Measurements from ENCODE around the gene MPI.

The MPI gene

GRCh38 chr15:74847432-74847831 is 42.4 kb upstream of the MPI start:
- Histone ChIP-seq H3K4me3 (ENCODE audit: low read depth in 1 of 2, low read length in 2 of 2) (no peak overlapping the region), H3K27me3 (ENCODE audit: control insufficient read depth in 1 of 2, insufficient read depth in 2 of 2, low read length in 2 of 2) (no peaks in the 10 kb centered on the region), H3K36me3 (ENCODE audit: insufficient read depth, low read length) (peaks cover 71% of the 10 kb centered on the region), H3K4me1 (ENCODE audit: insufficient read depth, low read length) (peaks cover 15% of the 10 kb centered on the region), H3K27ac (ENCODE audit: low read depth, low read length) (no peak overlapping the region), H3K9ac (ENCODE audit: low read length) (no peak overlapping the region), H3K9me3 (ENCODE audit: low read length) (no peaks in the 10 kb centered on the region)

- H3K36me3 ChIP-seq (ENCODE audit: insufficient read depth, low read length): peaks cover 77% of the 10 kb centered on the region
- H3K4me3 ChIP-seq (ENCODE audit: low read depth in 1 of 2, low read length in 2 of 2): no peak overlapping the region
- H3K9ac ChIP-seq (ENCODE audit: low read length): no peak overlapping the region
- H3K27me3 ChIP-seq (ENCODE audit: control insufficient read depth in 1 of 2, insufficient read depth in 2 of 2, low read length in 2 of 2): no peaks in the 10 kb centered on the region
- no peak overlapping the region for H3K27ac ChIP-seq (ENCODE audit: low read depth, low read length)
- no peaks in the 10 kb centered on the region for H3K9me3 ChIP-seq (ENCODE audit: low read length)
- H3K4me1 ChIP-seq (ENCODE audit: insufficient read depth, low read length): no peaks in the 10 kb centered on the region
These were observed 39.4 kb upstream of the MPI start for GRCh38 chr15:74850393-74850792.

GRCh38 chr15:74851960-74852359 is 37.9 kb upstream of the MPI start:
- no peak overlapping the region for H3K27ac ChIP-seq (ENCODE audit: low read depth, low read length)
- H3K9me3 ChIP-seq (ENCODE audit: low read length): no peaks in the 10 kb centered on the region
- H3K4me3 ChIP-seq (ENCODE audit: low read depth in 1 of 2, low read length in 2 of 2): no peak overlapping the region
- peaks cover 69% of the 10 kb centered on the region for H3K36me3 ChIP-seq (ENCODE audit: insufficient read depth, low read length)
- peaks cover 3% of the 10 kb centered on the region for H3K4me1 ChIP-seq (ENCODE audit: insufficient read depth, low read length)
- H3K27me3 ChIP-seq (ENCODE audit: control insufficient read depth in 1 of 2, insufficient read depth in 2 of 2, low read length in 2 of 2): no peaks in the 10 kb centered on the region
- no peak overlapping the region for H3K9ac ChIP-seq (ENCODE audit: low read length)

- Histone ChIP-seq H3K36me3 (ENCODE audit: insufficient read depth, low read length) (peaks cover 48% of the 10 kb centered on the region), H3K27ac (ENCODE audit: low read depth, low read length) (no peak overlapping the region), H3K9ac (ENCODE audit: low read length) (no peak overlapping the region), H3K4me3 (ENCODE audit: low read depth in 1 of 2, low read length in 2 of 2) (no peak overlapping the region), H3K4me1 (ENCODE audit: insufficient read depth, low read length) (peaks cover 16% of the 10 kb centered on the region), H3K27me3 (ENCODE audit: control insufficient read depth in 1 of 2, insufficient read depth in 2 of 2, low read length in 2 of 2) (no peaks in the 10 kb centered on the region), H3K9me3 (ENCODE audit: low read length) (no peaks in the 10 kb centered on the region)
These were observed 35.3 kb upstream of the MPI start for GRCh38 chr15:74854453-74855022.

GRCh38 chr15:74855857-74856256 is 34.0 kb upstream of the MPI start:
- Histone ChIP-seq H3K27ac (ENCODE audit: low read depth, low read length) (no peak overlapping the region), H3K36me3 (ENCODE audit: insufficient read depth, low read length) (peaks cover 35% of the 10 kb centered on the region), H3K9ac (ENCODE audit: low read length) (no peak overlapping the region), H3K27me3 (ENCODE audit: control insufficient read depth in 1 of 2, insufficient read depth in 2 of 2, low read length in 2 of 2) (no peaks in the 10 kb centered on the region), H3K4me3 (ENCODE audit: low read depth in 1 of 2, low read length in 2 of 2) (no peak overlapping the region), H3K4me1 (ENCODE audit: insufficient read depth, low read length) (peaks cover 16% of the 10 kb centered on the region), H3K9me3 (ENCODE audit: low read length) (no peaks in the 10 kb centered on the region)

- Histone ChIP-seq H3K9me3 (ENCODE audit: low read length) (no peaks in the 10 kb centered on the region), H3K27ac (ENCODE audit: low read depth, low read length) (no peak overlapping the region), H3K36me3 (ENCODE audit: insufficient read depth, low read length) (peaks cover 28% of the 10 kb centered on the region), H3K9ac (ENCODE audit: low read length) (no peak overlapping the region), H3K4me3 (ENCODE audit: low read depth in 1 of 2, low read length in 2 of 2) (no peak overlapping the region), H3K4me1 (ENCODE audit: insufficient read depth, low read length) (peaks cover 16% of the 10 kb centered on the region), H3K27me3 (ENCODE audit: control insufficient read depth in 1 of 2, insufficient read depth in 2 of 2, low read length in 2 of 2) (no peaks in the 10 kb centered on the region)
These were observed 33.3 kb upstream of the MPI start for GRCh38 chr15:74856537-74856936.

- no peak overlapping the region for H3K9ac ChIP-seq (ENCODE audit: low read length)
- peaks cover 16% of the 10 kb centered on the region for H3K4me1 ChIP-seq (ENCODE audit: insufficient read depth, low read length)
- no peak overlapping the region for H3K4me3 ChIP-seq (ENCODE audit: low read depth in 1 of 2, low read length in 2 of 2)
- no peak overlapping the region for H3K27ac ChIP-seq (ENCODE audit: low read depth, low read length)
- no peaks in the 10 kb centered on the region for H3K9me3 ChIP-seq (ENCODE audit: low read length)
- no peaks in the 10 kb centered on the region for H3K27me3 ChIP-seq (ENCODE audit: control insufficient read depth in 1 of 2, insufficient read depth in 2 of 2, low read length in 2 of 2)
- H3K36me3 ChIP-seq (ENCODE audit: insufficient read depth, low read length): peaks cover 22% of the 10 kb centered on the region
These were observed 32.7 kb upstream of the MPI start for GRCh38 chr15:74857082-74857655.

- Histone ChIP-seq H3K36me3 (ENCODE audit: insufficient read depth, low read length) (peaks cover 15% of the 10 kb centered on the region), H3K4me1 (ENCODE audit: insufficient read depth, low read length) (peaks cover 16% of the 10 kb centered on the region), H3K27ac (ENCODE audit: low read depth, low read length) (no peak overlapping the region), H3K4me3 (ENCODE audit: low read depth in 1 of 2, low read length in 2 of 2) (no peak overlapping the region), H3K27me3 (ENCODE audit: control insufficient read depth in 1 of 2, insufficient read depth in 2 of 2, low read length in 2 of 2) (no peaks in the 10 kb centered on the region), H3K9me3 (ENCODE audit: low read length) (no peaks in the 10 kb centered on the region), H3K9ac (ENCODE audit: low read length) (no peak overlapping the region)
These were observed 32.0 kb upstream of the MPI start for GRCh38 chr15:74857671-74858368.

GRCh38 chr15:74858369-74858740 is 31.5 kb upstream of the MPI start:
- H3K27me3 ChIP-seq (ENCODE audit: control insufficient read depth in 1 of 2, insufficient read depth in 2 of 2, low read length in 2 of 2): no peaks in the 10 kb centered on the region
- peaks cover 10% of the 10 kb centered on the region for H3K36me3 ChIP-seq (ENCODE audit: insufficient read depth, low read length)
- no peak overlapping the region for H3K9ac ChIP-seq (ENCODE audit: low read length)
- peaks cover 16% of the 10 kb centered on the region for H3K4me1 ChIP-seq (ENCODE audit: insufficient read depth, low read length)
- no peaks in the 10 kb centered on the region for H3K9me3 ChIP-seq (ENCODE audit: low read length)
- no peak overlapping the region for H3K4me3 ChIP-seq (ENCODE audit: low read depth in 1 of 2, low read length in 2 of 2)
- H3K27ac ChIP-seq (ENCODE audit: low read depth, low read length): no peak overlapping the region

- Histone ChIP-seq H3K4me3 (ENCODE audit: low read depth in 1 of 2, low read length in 2 of 2) (no peak overlapping the region), H3K9ac (ENCODE audit: low read length) (no peak overlapping the region), H3K9me3 (ENCODE audit: low read length) (no peaks in the 10 kb centered on the region), H3K27me3 (ENCODE audit: control insufficient read depth in 1 of 2, insufficient read depth in 2 of 2, low read length in 2 of 2) (no peaks in the 10 kb centered on the region), H3K4me1 (ENCODE audit: insufficient read depth, low read length) (peaks cover 5% of the 10 kb centered on the region), H3K27ac (ENCODE audit: low read depth, low read length) (no peak overlapping the region), H3K36me3 (ENCODE audit: insufficient read depth, low read length) (peaks cover 8% of the 10 kb centered on the region)
These were observed 26.4 kb upstream of the MPI start for GRCh38 chr15:74863239-74864056.

- Histone ChIP-seq H3K27ac (ENCODE audit: low read depth, low read length) (no peak overlapping the region), H3K36me3 (ENCODE audit: insufficient read depth, low read length) (peaks cover 8% of the 10 kb centered on the region), H3K9ac (ENCODE audit: low read length) (no peak overlapping the region), H3K9me3 (ENCODE audit: low read length) (no peaks in the 10 kb centered on the region), H3K4me3 (ENCODE audit: low read depth in 1 of 2, low read length in 2 of 2) (no peak overlapping the region), H3K4me1 (ENCODE audit: insufficient read depth, low read length) (peaks cover 9% of the 10 kb centered on the region), H3K27me3 (ENCODE audit: control insufficient read depth in 1 of 2, insufficient read depth in 2 of 2, low read length in 2 of 2) (no peaks in the 10 kb centered on the region)
These were observed 25.5 kb upstream of the MPI start for GRCh38 chr15:74864296-74864695.

Data from muscle layer of colon (tissue), 2 donors.